H1 (cell line): ENCODE data around the gene SERPINE2. TPM values are rescaled to one million over a fixed set of nuclear protein-coding genes. Genes with fewer than 3 reads are reported as not detected.

Experiments
- CTCF ChIA-PET: fragments of 300-600 bp; sonication (Branson Sonifier 250); formaldehyde crosslinking; loops from one replicate; lab custom pipeline; 2021; ENCODE audit not compliant: partially characterized antibody; lab: Charles Lee
- POLR2A ChIA-PET: fragments of 300-600 bp; sonication (Branson Sonifier 250); formaldehyde crosslinking; loops from one replicate; lab custom pipeline; 2021; ENCODE audit warnings: inconsistent platforms; ENCODE audit not compliant: partially characterized antibody; lab: Charles Lee
- DNase-seq, 2 experiments: peaks; one replicate each; pipeline versions ENCODE4 v3.0.0 to v3.0.0-alpha.2; 2010 to 2022; ENCODE audit warnings: low spot score in 2 of 2, low read depth in 1 of 2, mixed read lengths in 1 of 2
- FAIRE-seq: peaks from 2 replicates; lab custom pipeline; 2011; peaks lifted over from hg19 to GRCh38; lab: Jason Lieb, UNC
- H2AFZ ChIP-seq: 2 replicates; pipeline ENCODE4 v1.8.1; 2012; ENCODE audit warnings: low read length, inconsistent platforms
- H2AK5ac ChIP-seq: 2 replicates; pipeline ENCODE4 v1.6.1; 2013; ENCODE audit warnings: low read depth, low read length
- H2BK120ac ChIP-seq: replicated peaks from 2 replicates; pipeline ENCODE3; 2013; ENCODE audit warnings: low read depth, low read length, inconsistent platforms
- H2BK12ac ChIP-seq: 2 replicates; pipeline ENCODE4 v1.6.1; 2013; ENCODE audit warnings: low read depth, low read length
- H2BK15ac ChIP-seq: 2 replicates; pipeline ENCODE4 v1.6.1; 2013; ENCODE audit warnings: low read length
- H2BK20ac ChIP-seq: 2 replicates; pipeline ENCODE4 v1.6.1; 2013; ENCODE audit warnings: low read length
- H2BK5ac ChIP-seq: 2 replicates; pipeline ENCODE4 v1.6.1; 2013; ENCODE audit warnings: low read depth, low read length
- H3K14ac ChIP-seq: 2 replicates; pipeline ENCODE4 v1.6.1; 2013; ENCODE audit warnings: inconsistent platforms; ENCODE audit not compliant: insufficient read length
- H3K18ac ChIP-seq: 2 replicates; pipeline ENCODE4 v1.6.1; 2013; ENCODE audit warnings: low read length; ENCODE audit errors: extremely low read depth
- H3K23ac ChIP-seq: 2 replicates; pipeline ENCODE4 v1.6.1; 2013; ENCODE audit warnings: inconsistent platforms; ENCODE audit not compliant: insufficient read length
- H3K23me2 ChIP-seq: 2 replicates; pipeline ENCODE4 v1.6.1; 2013; ENCODE audit warnings: low read depth, low read length
- H3K27ac ChIP-seq: 2 replicates; pipeline ENCODE4 v1.6.1; 2011; ENCODE audit warnings: low read depth, low read length, inconsistent platforms
- H3K27me3 ChIP-seq, 4 experiments: replicated peaks in 1 of 4; 1 replicate in 1 of 4; 2 replicates in 3 of 4; pipeline versions ENCODE4 v1.6.1 to v1.8.1; 2011 to 2013; ENCODE audit warnings: low read length in 3 of 4, mild to moderate bottlenecking in 3 of 4, inconsistent platforms in 2 of 4, mixed read lengths in 2 of 4, moderate library complexity in 1 of 4; ENCODE audit not compliant: control insufficient read depth in 3 of 4, insufficient read depth in 3 of 4; ENCODE audit errors: extremely low read depth in 1 of 4
- H3K36me3 ChIP-seq, 4 experiments: 2 replicates each; pipeline versions ENCODE4 v1.6.1 to v1.8.1; 2011 to 2013; ENCODE audit warnings: mild to moderate bottlenecking in 4 of 4, low read length in 3 of 4, moderate library complexity in 2 of 4, control low read depth in 1 of 4, inconsistent platforms in 1 of 4; ENCODE audit not compliant: insufficient read depth in 4 of 4, control insufficient read depth in 2 of 4
- H3K4ac ChIP-seq: replicated peaks from 2 replicates; pipeline ENCODE3; 2013; ENCODE audit warnings: low read length, low read depth, mixed read lengths, inconsistent platforms; ENCODE audit not compliant: insufficient read length
- H3K4me1 ChIP-seq, 4 experiments: replicated peaks in 1 of 4; 1 replicate in 1 of 4; 2 replicates in 3 of 4; pipeline versions ENCODE4 v1.6.1 to v1.8.1; 2011 to 2013; ENCODE audit warnings: low read length in 3 of 4, inconsistent platforms in 2 of 4, mixed read lengths in 1 of 4; ENCODE audit not compliant: insufficient read depth in 4 of 4, control insufficient read depth in 3 of 4
- H3K4me2 ChIP-seq, 2 experiments: 2 replicates each; pipeline versions ENCODE4 v1.6.1 to v1.8.1; 2011 to 2013; ENCODE audit warnings: low read depth in 2 of 2, low read length in 2 of 2, control low read depth in 1 of 2, inconsistent platforms in 1 of 2, mild to moderate bottlenecking in 1 of 2; ENCODE audit not compliant: insufficient read depth in 1 of 2
- H3K4me3 ChIP-seq, 4 experiments: fragments of 200-600, 300-600 bp in 1 of 4; sonication (generic), shearing (Covaris generic), sonication (Bioruptor Twin) in 1 of 4; 2 replicates each; pipeline versions ENCODE4 v1.5.1 to v1.8.1; 2011 to 2016; ENCODE audit warnings: low read length in 4 of 4, low read depth in 3 of 4, control low read depth in 2 of 4, inconsistent platforms in 2 of 4, mild to moderate bottlenecking in 2 of 4, mixed read lengths in 1 of 4, moderate library complexity in 1 of 4; ENCODE audit not compliant: insufficient read depth in 2 of 4; ENCODE audit errors: extremely low read depth in 1 of 4
- H3K56ac ChIP-seq: replicated peaks from 2 replicates; pipeline ENCODE3; 2013; ENCODE audit warnings: low read depth, mild to moderate bottlenecking, mixed read lengths, low read length, inconsistent platforms; ENCODE audit not compliant: insufficient read length
- H3K79me1 ChIP-seq: 2 replicates; pipeline ENCODE4 v1.6.1; 2013; ENCODE audit warnings: low read depth, low read length, control low read depth
- H3K79me2 ChIP-seq, 2 experiments: 2 replicates each; pipeline versions ENCODE4 v1.6.1 to v1.8.1; 2012 to 2013; ENCODE audit warnings: low read length in 2 of 2, mild to moderate bottlenecking in 2 of 2, inconsistent platforms in 1 of 2; ENCODE audit not compliant: insufficient read depth in 2 of 2, control insufficient read depth in 1 of 2
- H3K9ac ChIP-seq, 4 experiments: replicated peaks in 1 of 4; 1 replicate in 1 of 4; 2 replicates in 3 of 4; pipeline versions ENCODE4 v1.6.1 to v1.8.1; 2011 to 2013; ENCODE audit warnings: low read depth in 3 of 4, low read length in 3 of 4, control low read depth in 2 of 4, mild to moderate bottlenecking in 2 of 4, moderate library complexity in 2 of 4, inconsistent platforms in 1 of 4; ENCODE audit errors: extremely low read depth in 1 of 4
- H3K9me3 ChIP-seq, 2 experiments: 2 replicates each; pipeline versions ENCODE4 v1.6.1 to v1.8.1; 2012 to 2013; ENCODE audit warnings: mild to moderate bottlenecking in 2 of 2, moderate library complexity in 2 of 2, control low read depth in 1 of 2, inconsistent platforms in 1 of 2, low read depth in 1 of 2, low read length in 1 of 2, mixed read lengths in 1 of 2; ENCODE audit not compliant: insufficient read depth in 2 of 2
- H4K20me1 ChIP-seq, 2 experiments: replicated peaks in 1 of 2; 2 replicates each; pipeline versions ENCODE3 to v1.8.1; 2011 to 2013; ENCODE audit warnings: inconsistent platforms in 2 of 2, low read length in 2 of 2, mild to moderate bottlenecking in 1 of 2; ENCODE audit not compliant: insufficient read depth in 2 of 2, control insufficient read depth in 1 of 2
- H4K5ac ChIP-seq: 2 replicates; pipeline ENCODE4 v1.6.1; 2013; ENCODE audit warnings: low read length, low read depth, mixed read lengths, inconsistent platforms; ENCODE audit not compliant: insufficient read length
- H4K8ac ChIP-seq: 2 replicates; pipeline ENCODE4 v1.8.0; 2013; ENCODE audit warnings: mild to moderate bottlenecking, moderate library complexity, low read length, inconsistent platforms; ENCODE audit not compliant: insufficient read depth; ENCODE audit errors: extremely low read depth
- H4K91ac ChIP-seq: replicated peaks from 2 replicates; pipeline ENCODE3; 2013; ENCODE audit warnings: low read length, mixed read lengths, inconsistent platforms; ENCODE audit not compliant: insufficient read length
- KDM1A ChIP-seq: fragments of 200-600, 300-600 bp; sonication (generic); IDR thresholded peaks from 2 replicates; pipeline ENCODE4 v1.7.1; 2016; ENCODE audit warnings: mild to moderate bottlenecking, low read length, borderline replicate concordance
- TEAD4 ChIP-seq: IDR thresholded peaks from 2 replicates; pipeline ENCODE4 v1.6.1; 2012; ENCODE audit warnings: low read depth, low read length, inconsistent platforms, mixed read lengths
- WGBS, 2 experiments: shearing (Covaris generic) in 1 of 2; methylation state at CpG; one replicate each; pipeline versions ENCODE4 v1.1.6 to v1.1.7; 2013 to 2015; ENCODE audit warnings: low lambda C conversion rate in 2 of 2, mixed read lengths in 2 of 2, inconsistent platforms in 1 of 2, low coverage in 1 of 2, missing lambda C conversion rate in 1 of 2; ENCODE audit not compliant: insufficient replicate concordance in 2 of 2, insufficient coverage in 1 of 2, insufficient read length in 1 of 2; ENCODE audit errors: extremely low coverage in 1 of 2, missing lambda C conversion rate in 1 of 2; 5-methylcytosine and 5-hydroxymethylcytosine counted together
- polyA plus RNA-seq, 7 experiments: library from polyadenylated mRNA; depleted of rRNA in 3 of 7; stranded (reverse) in 5 of 7; unstranded in 2 of 7; fragments of >200 nt in 5 of 7; fragments of 200-250 nt in 2 of 7; gene quantifications; 1 replicate in 5 of 7; 2 replicates in 1 of 7; 4 replicates in 1 of 7; pipeline versions ENCODE4 v1.2.1 to v1.2.3, GENCODE V29; 2011 to 2013; ENCODE audit warnings: missing spikeins in 2 of 7, mixed read lengths in 2 of 7
- total RNA-seq: library from RNA; stranded (reverse); fragmentation: NEBNext Ultra II Directional; extraction: Animal tissue kit (Norgen Biotek cat#: 25700); gene quantifications from 2 replicates; pipeline ENCODE4 v1.2.1, GENCODE V29; 2021

Gene SERPINE2
- total and polyA plus RNA-seq, 2 of the 8 experiments (the other 6 are each of a cell fraction or from before 2014, with no cell fraction given), result 26.2 to 76.0 TPM

GRCh38 chr2:223934870-223935269 is 104.2 kb downstream of the SERPINE2 start:
- Histone ChIP-seq H3K23me2 (no peaks in the 10 kb centered on the region), H3K27ac (no peak overlapping the region), H4K5ac (no peak overlapping the region), H2BK120ac (no peak overlapping the region), H3K4me3 (0 out of 8 replicates have a peak overlapping the region, but pooled peaks of 1 of the 4 experiments have one; percentile 17), H2AFZ (no peak overlapping the region), H3K14ac (no peak overlapping the region), H3K18ac (no peak overlapping the region), H2BK12ac (no peak overlapping the region), H4K20me1 (peaks cover 0 to 2% of the 10 kb centered on the region in 2 experiments), H3K9me3 (no peaks in the 10 kb centered on the region), H3K4me2 (peak overlapping the region; percentile 9 to 36; a peak in 3 of 4 replicates), H3K79me2 (peaks cover 3 to 97% of the 10 kb centered on the region in 2 experiments), H2BK5ac (no peak overlapping the region), H3K27me3 (no peaks in the 10 kb centered on the region), H3K56ac (no peak overlapping the region), H3K23ac (no peak overlapping the region), H3K4me1 (peaks cover 10 to 39% (median 29%) of the 10 kb centered on the region in 4 experiments), H2AK5ac (no peak overlapping the region), H4K91ac (no peak overlapping the region), H3K36me3 (no peaks in the 10 kb centered on the region), H2BK20ac (no peak overlapping the region), H3K9ac (no peak overlapping the region), H2BK15ac (0 out of 2 replicates have a peak overlapping the region, but pooled peaks have one; percentile 22), H3K4ac (no peak overlapping the region), H4K8ac (no peak overlapping the region), H3K79me1 (no peaks in the 10 kb centered on the region; the same call in 1 of the 2 replicates)
- ChIA-PET POLR2A (interaction anchor here (1.3 to 2.6 kb wide), 3 partner anchors 8 to 212 kb away, joined by 3 to 11 read pairs (median 8); partner anchors contain the start of gene WDFY1), CTCF (interaction anchor here (0.6 to 1.5 kb wide), 3 partner anchors 35 to 229 kb away, joined by 3 read pairs; no protein-coding TSS in a partner anchor)
- DNase-seq (no peak), FAIRE-seq (no peak)
- 41% methylated on average over 6 of the region's 6 CpGs; no CpG with 5 or more reads in 1 of the 2 experiments for WGBS, 2 experiments
- no peak for TF ChIP-seq KDM1A
- peak; percentile 72 for TF ChIP-seq TEAD4
